Measurements from ENCODE around the gene TGM5. TPM values are rescaled to one million over a fixed set of nuclear protein-coding genes. Genes with fewer than 3 reads are reported as not detected.

Gene TGM5, protein sequence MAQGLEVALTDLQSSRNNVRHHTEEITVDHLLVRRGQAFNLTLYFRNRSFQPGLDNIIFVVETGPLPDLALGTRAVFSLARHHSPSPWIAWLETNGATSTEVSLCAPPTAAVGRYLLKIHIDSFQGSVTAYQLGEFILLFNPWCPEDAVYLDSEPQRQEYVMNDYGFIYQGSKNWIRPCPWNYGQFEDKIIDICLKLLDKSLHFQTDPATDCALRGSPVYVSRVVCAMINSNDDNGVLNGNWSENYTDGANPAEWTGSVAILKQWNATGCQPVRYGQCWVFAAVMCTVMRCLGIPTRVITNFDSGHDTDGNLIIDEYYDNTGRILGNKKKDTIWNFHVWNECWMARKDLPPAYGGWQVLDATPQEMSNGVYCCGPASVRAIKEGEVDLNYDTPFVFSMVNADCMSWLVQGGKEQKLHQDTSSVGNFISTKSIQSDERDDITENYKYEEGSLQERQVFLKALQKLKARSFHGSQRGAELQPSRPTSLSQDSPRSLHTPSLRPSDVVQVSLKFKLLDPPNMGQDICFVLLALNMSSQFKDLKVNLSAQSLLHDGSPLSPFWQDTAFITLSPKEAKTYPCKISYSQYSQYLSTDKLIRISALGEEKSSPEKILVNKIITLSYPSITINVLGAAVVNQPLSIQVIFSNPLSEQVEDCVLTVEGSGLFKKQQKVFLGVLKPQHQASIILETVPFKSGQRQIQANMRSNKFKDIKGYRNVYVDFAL
- total RNA-seq: not detected

DNA sequence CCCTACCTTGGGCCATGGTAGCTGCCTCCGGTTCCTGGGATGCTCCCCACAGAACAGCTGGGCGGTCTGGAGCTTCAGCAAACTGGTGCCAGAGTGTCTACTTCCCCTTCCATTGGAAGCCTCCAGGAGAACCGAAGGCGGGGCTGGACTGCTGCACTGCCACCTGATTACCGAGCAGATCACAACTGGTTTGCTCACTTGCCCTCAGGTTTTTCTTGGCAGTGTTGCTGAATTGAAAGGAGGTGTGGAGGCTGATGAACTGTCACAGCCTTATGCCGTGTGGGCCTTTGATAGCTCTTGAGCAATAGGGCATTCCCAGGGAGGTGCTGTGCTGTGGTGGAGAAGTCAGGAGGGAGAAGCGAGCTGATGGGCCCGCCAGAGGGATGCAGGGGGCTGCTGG, at the start of gene TGM5:
TSS of gene TGM5 (minus strand) at position 95 of the 400 bp plus-strand sequence. CDS start at position 16, 79 bp downstream.

DNA sequence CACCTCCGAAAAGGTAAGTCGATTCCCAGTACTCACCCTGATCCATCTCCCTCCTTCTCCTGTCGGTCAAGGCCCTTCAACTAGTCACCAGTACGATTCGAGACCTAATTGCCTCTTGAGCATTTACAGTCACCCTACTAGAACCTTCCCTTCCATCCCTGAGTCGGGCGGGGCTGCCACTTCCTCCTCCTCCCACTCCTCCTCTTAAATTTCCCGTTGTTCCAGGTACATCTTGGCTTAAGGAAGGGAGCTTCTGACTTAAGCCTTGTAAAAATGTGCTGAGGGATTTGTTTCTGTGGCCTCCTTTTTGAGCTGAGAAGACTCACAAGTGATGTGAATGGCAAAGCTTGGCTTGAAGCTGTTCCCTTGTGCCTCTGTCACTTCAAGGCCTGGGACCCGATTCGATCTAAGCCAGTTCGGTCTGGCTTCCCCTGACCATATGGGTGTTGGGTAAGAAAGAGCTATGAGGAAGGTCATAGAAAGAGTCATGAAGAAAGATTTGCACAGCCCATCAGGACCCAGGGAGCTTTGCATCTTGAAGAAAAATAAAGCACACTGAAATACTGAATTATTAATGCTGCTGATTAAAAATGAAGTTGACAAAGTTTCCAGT, 35.6 kb upstream of the TGM5 start, which contains the start of gene TGM7:
TSS of gene TGM7 (minus strand) at position 51 of the 613 bp plus-strand sequence.

DNA sequence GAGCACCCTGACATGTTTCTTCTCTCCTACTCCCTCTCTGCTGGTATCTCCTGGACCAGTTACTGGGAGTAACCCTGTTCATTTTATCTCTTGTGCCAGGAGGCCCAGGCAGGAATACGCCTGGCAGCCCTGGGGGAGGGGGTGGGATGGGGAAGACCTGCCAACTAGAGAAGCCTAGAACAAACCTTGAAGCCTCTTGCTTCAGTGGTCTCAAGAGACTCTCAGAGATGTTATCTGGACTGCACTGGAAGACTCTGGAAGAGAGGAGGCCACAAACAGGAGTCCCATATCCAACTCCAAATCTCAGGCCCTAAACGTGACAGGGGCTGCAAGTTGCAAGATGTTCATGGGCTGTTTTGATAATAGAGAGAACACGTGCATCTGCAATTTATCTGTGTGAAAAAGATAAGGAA, 45.7 kb downstream of the TGM5 start, which contains the start of gene EPB42:
TSS of gene EPB42 (minus strand) at position 28 of the 413 bp plus-strand sequence. CDS start 193 bp downstream, outside the sequence.

GRCh38 chr15:43185157-43186002, 81.3 kb downstream of the TGM5 start, which contains the start of gene CCNDBP1:
TSS of gene CCNDBP1 (plus strand) at chr15:43185403. CDS start at chr15:43185499, 96 bp downstream.

Small RNAs within 50 kb of the gene (small RNA-seq; reads per million reads assigned to genes)
- gene RF00019 (ENCODE audit: low replicate concordance): not detected

Other genes with a start within 250 kb of the TGM5 start
- gene UBR1, start 160.9 kb downstream of the TGM5 start, total RNA-seq: 43.1 TPM
- 18.3 TPM for gene TMEM62, start 133.3 kb downstream of the TGM5 start, total RNA-seq
- gene CCNDBP1, start 81.5 kb downstream of the TGM5 start, total RNA-seq: 68.3 TPM
- gene EPB42, start 45.9 kb downstream of the TGM5 start, total RNA-seq: 14.8 TPM
- 0.18 TPM for gene TGM7, start 35.3 kb upstream of the TGM5 start, total RNA-seq
- 6.3 TPM for gene LCMT2, start 63.6 kb upstream of the TGM5 start, total RNA-seq
- gene ZSCAN29, start 104.1 kb upstream of the TGM5 start, total RNA-seq: 28.8 TPM
- gene TUBGCP4, start 104.2 kb upstream of the TGM5 start, total RNA-seq: 17.3 TPM
- gene TP53BP1, start 226.2 kb upstream of the TGM5 start, total RNA-seq: 89.0 TPM

All from metanephros (tissue), 2 donors.